SK-N-SH treated with all-trans-retinoic acid at 6 μM for 48 hours (cell line): ENCODE results near the gene SRGAP2C.
"Not testable (repeated sequence)": the region's sequence is repeated elsewhere in the genome, so short reads cannot be mapped to it uniquely, and the experiment has no call there.

ENCODE experiments used
- ARNTL ChIP-seq: fragments of 450-650 bp; formaldehyde crosslinking; IDR thresholded peaks from 2 replicates; pipeline ENCODE4 v1.5.0; 2020; ENCODE audit warnings: low read depth, mild to moderate bottlenecking, moderate library complexity, borderline replicate concordance
- CREB5 ChIP-seq: fragments of 250-450 bp; sonication (Bioruptor Pico); IDR thresholded peaks from 2 replicates; pipeline ENCODE4 v1.5.1; 2020; ENCODE audit warnings: low read depth, mild to moderate bottlenecking, moderate library complexity
- CSRNP3 ChIP-seq: fragments of 250-450 bp; sonication (Bioruptor Pico); IDR thresholded peaks from 2 replicates; pipeline ENCODE4 v1.5.1; 2021; ENCODE audit warnings: mild to moderate bottlenecking, moderate library complexity
- ESRRG ChIP-seq: fragments of 250-450 bp; sonication (Bioruptor Pico); IDR thresholded peaks from 2 replicates; pipeline ENCODE4 v1.6.1; 2021; ENCODE audit warnings: mild to moderate bottlenecking
- OSR1 ChIP-seq: fragments of 250-450 bp; sonication (Bioruptor Pico); IDR thresholded peaks from 2 replicates; pipeline ENCODE4 v1.8.0; 2022; ENCODE audit warnings: moderate library complexity, mild to moderate bottlenecking, inconsistent platforms
- PPARA ChIP-seq: fragments of 250-450 bp; sonication (Bioruptor Pico); IDR thresholded peaks from 2 replicates; pipeline ENCODE4 v1.5.0; 2020; ENCODE audit warnings: mild to moderate bottlenecking, borderline replicate concordance
- TOX ChIP-seq: fragments of 250-450 bp; sonication (Bioruptor Pico); IDR thresholded peaks from 2 replicates; pipeline ENCODE4 v1.8.0; 2021; ENCODE audit warnings: mild to moderate bottlenecking, moderate library complexity, borderline replicate concordance
- ZFP3 ChIP-seq: fragments of 250-450 bp; sonication (Bioruptor Pico); IDR thresholded peaks from 2 replicates; pipeline ENCODE4 v1.5.0; 2020; ENCODE audit warnings: mild to moderate bottlenecking, moderate library complexity
- ZFP30 ChIP-seq: fragments of 450-650 bp; formaldehyde crosslinking; IDR thresholded peaks from 2 replicates; pipeline ENCODE4 v1.5.0; 2022; ENCODE audit warnings: mild to moderate bottlenecking, moderate library complexity
- TF ChIP-seq, protein P1 (sequence below): fragments of 250-450 bp; sonication (Bioruptor Pico); IDR thresholded peaks from 2 replicates; pipeline ENCODE4 v1.8.0; 2020; ENCODE audit warnings: mild to moderate bottlenecking, moderate library complexity, borderline replicate concordance
- TF ChIP-seq, protein P2 (sequence below): fragments of 250-450 bp; sonication (Bioruptor Pico); IDR thresholded peaks from 2 replicates; pipeline ENCODE4 v1.8.0; 2021; ENCODE audit warnings: low read depth, mild to moderate bottlenecking, moderate library complexity, borderline replicate concordance

- not testable (repeated sequence) for TF ChIP-seq CREB5, OSR1, ESRRG, ZFP3, TOX, ZFP30, CSRNP3, ARNTL, PPARA (CRISPR knock-in tag)
- TF ChIP-seq, protein P1, sequence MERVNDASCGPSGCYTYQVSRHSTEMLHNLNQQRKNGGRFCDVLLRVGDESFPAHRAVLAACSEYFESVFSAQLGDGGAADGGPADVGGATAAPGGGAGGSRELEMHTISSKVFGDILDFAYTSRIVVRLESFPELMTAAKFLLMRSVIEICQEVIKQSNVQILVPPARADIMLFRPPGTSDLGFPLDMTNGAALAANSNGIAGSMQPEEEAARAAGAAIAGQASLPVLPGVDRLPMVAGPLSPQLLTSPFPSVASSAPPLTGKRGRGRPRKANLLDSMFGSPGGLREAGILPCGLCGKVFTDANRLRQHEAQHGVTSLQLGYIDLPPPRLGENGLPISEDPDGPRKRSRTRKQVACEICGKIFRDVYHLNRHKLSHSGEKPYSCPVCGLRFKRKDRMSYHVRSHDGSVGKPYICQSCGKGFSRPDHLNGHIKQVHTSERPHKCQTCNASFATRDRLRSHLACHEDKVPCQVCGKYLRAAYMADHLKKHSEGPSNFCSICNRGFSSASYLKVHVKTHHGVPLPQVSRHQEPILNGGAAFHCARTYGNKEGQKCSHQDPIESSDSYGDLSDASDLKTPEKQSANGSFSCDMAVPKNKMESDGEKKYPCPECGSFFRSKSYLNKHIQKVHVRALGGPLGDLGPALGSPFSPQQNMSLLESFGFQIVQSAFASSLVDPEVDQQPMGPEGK (CRISPR knock-in tag), result not testable (repeated sequence)
- TF ChIP-seq, protein P2, sequence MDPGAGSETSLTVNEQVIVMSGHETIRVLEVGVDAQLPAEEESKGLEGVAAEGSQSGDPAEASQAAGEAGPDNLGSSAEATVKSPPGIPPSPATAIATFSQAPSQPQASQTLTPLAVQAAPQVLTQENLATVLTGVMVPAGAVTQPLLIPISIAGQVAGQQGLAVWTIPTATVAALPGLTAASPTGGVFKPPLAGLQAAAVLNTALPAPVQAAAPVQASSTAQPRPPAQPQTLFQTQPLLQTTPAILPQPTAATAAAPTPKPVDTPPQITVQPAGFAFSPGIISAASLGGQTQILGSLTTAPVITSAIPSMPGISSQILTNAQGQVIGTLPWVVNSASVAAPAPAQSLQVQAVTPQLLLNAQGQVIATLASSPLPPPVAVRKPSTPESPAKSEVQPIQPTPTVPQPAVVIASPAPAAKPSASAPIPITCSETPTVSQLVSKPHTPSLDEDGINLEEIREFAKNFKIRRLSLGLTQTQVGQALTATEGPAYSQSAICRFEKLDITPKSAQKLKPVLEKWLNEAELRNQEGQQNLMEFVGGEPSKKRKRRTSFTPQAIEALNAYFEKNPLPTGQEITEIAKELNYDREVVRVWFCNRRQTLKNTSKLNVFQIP (CRISPR knock-in tag), result not testable (repeated sequence)
These were observed 216.7 kb downstream of the SRGAP2C start for GRCh38 chr1:121401375-121401955.
